ENCODE data around the gene PWWP2B. TPM values are rescaled to one million over a fixed set of nuclear protein-coding genes. Genes with fewer than 3 reads are reported as not detected.

The PWWP2B gene
- polyA plus RNA-seq, 2 of the 4 experiments (the other 2 are of a cell fraction): 2.8 to 7.3 TPM

DNA sequence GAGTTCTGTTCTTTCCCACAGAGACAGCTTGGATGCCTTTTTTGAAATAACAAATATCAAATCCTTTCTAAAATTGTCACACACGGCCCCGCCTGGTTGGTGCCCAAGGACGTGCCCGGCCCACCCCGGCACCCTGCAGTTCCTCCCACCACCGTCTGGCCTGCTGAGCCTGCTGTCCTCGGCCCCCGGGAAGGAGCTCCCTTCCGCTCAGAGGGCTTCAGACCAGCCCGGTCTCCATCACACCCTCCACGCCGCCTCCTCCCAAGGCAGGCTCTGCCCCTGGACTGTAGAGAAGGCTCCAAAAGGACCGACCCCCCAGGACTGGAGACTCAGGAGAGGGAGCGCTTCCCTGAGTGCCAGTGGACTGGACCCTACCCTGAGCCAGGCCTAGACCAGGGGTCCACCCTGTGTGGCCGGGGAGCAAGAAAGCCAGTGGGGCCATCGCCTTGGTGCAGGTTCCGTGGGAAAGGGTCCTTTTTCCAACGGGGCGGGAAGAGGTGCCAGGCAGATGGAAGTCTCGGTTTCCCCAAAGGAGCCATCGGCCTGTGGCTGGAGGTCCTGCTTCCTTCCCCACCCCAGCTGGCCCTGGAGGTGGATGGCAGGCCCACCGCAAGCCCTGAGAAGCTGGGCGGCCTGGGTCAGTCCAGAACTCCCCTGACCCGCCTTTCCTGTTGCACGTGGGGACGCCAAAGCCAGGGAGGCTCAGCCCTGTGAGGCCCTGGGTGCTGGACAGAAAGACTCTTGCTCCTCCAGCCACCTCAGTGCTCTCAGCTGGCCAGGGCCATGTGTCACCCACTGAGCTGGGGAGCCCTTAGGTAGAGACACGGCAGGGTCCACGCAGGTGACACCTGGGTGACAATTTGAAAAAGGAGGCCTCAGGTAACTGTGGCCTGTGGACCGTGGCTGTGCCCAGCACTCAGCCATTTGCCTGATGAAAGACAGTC is 69.8 kb downstream of the PWWP2B start:
- Histone ChIP-seq H3K4me2 (no peak overlapping the region), H3K27ac (no peak overlapping the region), H3K4me3 (no peak overlapping the region), H3K9me3 (peaks cover 5% of the 10 kb centered on the region; the same call in 2 of the 3 replicates), H3K4me1 (0 out of 3 replicates have a peak, but pooled peaks cover 1% of the 10 kb centered on the region)
- 85% methylated on average over 20 of the region's 29 CpGs for WGBS (ENCODE audit: missing lambda C conversion rate)
- no peak for ATAC-seq
- no peak for DNase-seq (ENCODE audit: low read depth in 1 of 2, low spot score in 1 of 2)
- TF ChIP-seq KDM1A (IDR thresholded peaks at IDR 0.05; ENCODE audit: low read depth): no peak
- no peak for TF ChIP-seq FOSB (CRISPR knock-in tag; IDR thresholded peaks at IDR 0.05)
- TF ChIP-seq CBX8 (IDR thresholded peaks at IDR 0.05): no peak
- no peak for TF ChIP-seq BHLHE40 (IDR thresholded peaks at IDR 0.05; ENCODE audit: low read depth, low read length)
- TF ChIP-seq, protein P1, sequence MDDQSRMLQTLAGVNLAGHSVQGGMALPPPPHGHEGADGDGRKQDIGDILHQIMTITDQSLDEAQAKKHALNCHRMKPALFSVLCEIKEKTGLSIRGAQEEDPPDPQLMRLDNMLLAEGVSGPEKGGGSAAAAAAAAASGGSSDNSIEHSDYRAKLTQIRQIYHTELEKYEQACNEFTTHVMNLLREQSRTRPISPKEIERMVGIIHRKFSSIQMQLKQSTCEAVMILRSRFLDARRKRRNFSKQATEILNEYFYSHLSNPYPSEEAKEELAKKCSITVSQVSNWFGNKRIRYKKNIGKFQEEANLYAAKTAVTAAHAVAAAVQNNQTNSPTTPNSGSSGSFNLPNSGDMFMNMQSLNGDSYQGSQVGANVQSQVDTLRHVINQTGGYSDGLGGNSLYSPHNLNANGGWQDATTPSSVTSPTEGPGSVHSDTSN (IDR thresholded peaks at IDR 0.05): no peak
- no peak for TF ChIP-seq SMC3 (IDR thresholded peaks at IDR 0.05)
- no peak for TF ChIP-seq FOXS1 (CRISPR knock-in tag; IDR thresholded peaks at IDR 0.05)
- TF ChIP-seq ZC3H11A (IDR thresholded peaks at IDR 0.05): no peak
- no peak for TF ChIP-seq RFX5 (IDR thresholded peaks at IDR 0.05)
- TF ChIP-seq BCL3 (IDR thresholded peaks at IDR 0.05): no peak
- TF ChIP-seq SREBF2 (IDR thresholded peaks at IDR 0.05): no peak
- TF ChIP-seq CEBPB (IDR thresholded peaks at IDR 0.05): no peak
- no peak for TF ChIP-seq POLR2AphosphoS2 (conservative IDR thresholded peaks at IDR 0.05; ENCODE audit: low read length)
- TF ChIP-seq HDAC2 (IDR thresholded peaks at IDR 0.05): no peak
- TF ChIP-seq ZFP36 (IDR thresholded peaks at IDR 0.05; ENCODE audit: borderline replicate concordance, partially characterized antibody): no peak
- TF ChIP-seq TFCP2L1 (CRISPR knock-in tag; IDR thresholded peaks at IDR 0.05): no peak
- TF ChIP-seq, protein P2, sequence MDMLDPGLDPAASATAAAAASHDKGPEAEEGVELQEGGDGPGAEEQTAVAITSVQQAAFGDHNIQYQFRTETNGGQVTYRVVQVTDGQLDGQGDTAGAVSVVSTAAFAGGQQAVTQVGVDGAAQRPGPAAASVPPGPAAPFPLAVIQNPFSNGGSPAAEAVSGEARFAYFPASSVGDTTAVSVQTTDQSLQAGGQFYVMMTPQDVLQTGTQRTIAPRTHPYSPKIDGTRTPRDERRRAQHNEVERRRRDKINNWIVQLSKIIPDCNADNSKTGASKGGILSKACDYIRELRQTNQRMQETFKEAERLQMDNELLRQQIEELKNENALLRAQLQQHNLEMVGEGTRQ (IDR thresholded peaks at IDR 0.05): no peak
- TF ChIP-seq MAFK (IDR thresholded peaks at IDR 0.05; ENCODE audit: partially characterized antibody): no peak
- no peak for TF ChIP-seq ZNF302 (CRISPR knock-in tag; IDR thresholded peaks at IDR 0.05)
- POLR2A ChIA-PET: no interaction called here
- FAIRE-seq: no peak
- CTCF ChIA-PET: interaction anchor here (1.1 to 1.5 kb wide), 4 partner anchors 8 to 79 kb away, joined by 3 to 6 read pairs (median 4); no protein-coding TSS in a partner anchor

Other genes starting within 250 kb of the PWWP2B start
- gene DPYSL4, start 210.3 kb upstream of the PWWP2B start, polyA plus RNA-seq (2011; rRNA removed): 2.9 and 3.9 TPM in 2 replicates
- 13.5 to 14.1 TPM (median 14.0 TPM) in 3 replicates for gene DPYSL4, start 210.3 kb upstream of the PWWP2B start, polyA plus RNA-seq (2017; fragmentation: RNase III; extraction: RNeasy Plus Mini Kit Qiagen cat#74134 plus additional on column Dnase treatment)
- gene STK32C, start 89.2 kb upstream of the PWWP2B start, polyA plus RNA-seq (2011; rRNA removed): 23.5 and 29.9 TPM in 2 replicates
- 41.5 to 47.9 TPM (median 43.6 TPM) in 3 replicates for gene STK32C, start 89.2 kb upstream of the PWWP2B start, polyA plus RNA-seq (2017; fragmentation: RNase III; extraction: RNeasy Plus Mini Kit Qiagen cat#74134 plus additional on column Dnase treatment)
- 6.9 and 9.0 TPM in 2 replicates for gene LRRC27, start 65.0 kb upstream of the PWWP2B start, polyA plus RNA-seq (2011; rRNA removed)
- gene LRRC27, start 65.0 kb upstream of the PWWP2B start, polyA plus RNA-seq (2017; fragmentation: RNase III; extraction: RNeasy Plus Mini Kit Qiagen cat#74134 plus additional on column Dnase treatment): 6.5 to 8.3 TPM (median 6.9 TPM) in 3 replicates
- gene INPP5A, start 140.6 kb downstream of the PWWP2B start, polyA plus RNA-seq (2011; rRNA removed): 12.0 and 13.7 TPM in 2 replicates
- gene INPP5A, start 140.6 kb downstream of the PWWP2B start, polyA plus RNA-seq (2017; fragmentation: RNase III; extraction: RNeasy Plus Mini Kit Qiagen cat#74134 plus additional on column Dnase treatment): 11.5 to 15.1 TPM (median 12.3 TPM) in 3 replicates